HL-60 (cell line): ENCODE measurements around the gene NUP210.

Experiments
- TF ChIP-seq, protein P1 (sequence below): IDR thresholded peaks from one replicate; pipeline ENCODE4 v1.5.1; 2011; ENCODE audit warnings: low read length, control low read depth, inconsistent platforms; ENCODE audit not compliant: insufficient read depth
- TF ChIP-seq, protein P2 (sequence below): IDR thresholded peaks from 2 replicates; pipeline ENCODE4 v1.6.1; 2012; ENCODE audit warnings: low read depth; ENCODE audit not compliant: insufficient replicate concordance

DNA sequence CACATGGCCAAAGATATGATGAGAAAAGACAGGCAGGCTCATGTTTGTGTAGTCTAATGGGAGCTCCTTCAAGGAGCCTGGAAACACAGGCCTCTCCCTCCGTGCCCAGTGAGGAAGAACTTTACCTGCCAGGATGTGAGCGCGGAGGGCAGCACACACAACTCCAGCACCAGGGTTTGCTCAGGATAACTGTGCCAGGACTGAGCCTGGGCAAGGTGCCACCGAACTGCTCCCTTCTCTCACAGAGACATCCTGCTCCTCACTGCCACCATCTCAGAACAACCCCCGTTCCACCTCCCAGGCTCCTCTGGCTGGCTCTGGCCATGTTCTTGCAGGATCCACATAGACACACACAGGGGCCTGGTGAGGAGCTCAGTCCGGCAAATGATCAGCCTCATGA is 87.4 kb downstream of the NUP210 start:
- TF ChIP-seq, protein P1, sequence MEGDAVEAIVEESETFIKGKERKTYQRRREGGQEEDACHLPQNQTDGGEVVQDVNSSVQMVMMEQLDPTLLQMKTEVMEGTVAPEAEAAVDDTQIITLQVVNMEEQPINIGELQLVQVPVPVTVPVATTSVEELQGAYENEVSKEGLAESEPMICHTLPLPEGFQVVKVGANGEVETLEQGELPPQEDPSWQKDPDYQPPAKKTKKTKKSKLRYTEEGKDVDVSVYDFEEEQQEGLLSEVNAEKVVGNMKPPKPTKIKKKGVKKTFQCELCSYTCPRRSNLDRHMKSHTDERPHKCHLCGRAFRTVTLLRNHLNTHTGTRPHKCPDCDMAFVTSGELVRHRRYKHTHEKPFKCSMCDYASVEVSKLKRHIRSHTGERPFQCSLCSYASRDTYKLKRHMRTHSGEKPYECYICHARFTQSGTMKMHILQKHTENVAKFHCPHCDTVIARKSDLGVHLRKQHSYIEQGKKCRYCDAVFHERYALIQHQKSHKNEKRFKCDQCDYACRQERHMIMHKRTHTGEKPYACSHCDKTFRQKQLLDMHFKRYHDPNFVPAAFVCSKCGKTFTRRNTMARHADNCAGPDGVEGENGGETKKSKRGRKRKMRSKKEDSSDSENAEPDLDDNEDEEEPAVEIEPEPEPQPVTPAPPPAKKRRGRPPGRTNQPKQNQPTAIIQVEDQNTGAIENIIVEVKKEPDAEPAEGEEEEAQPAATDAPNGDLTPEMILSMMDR: no peak
- TF ChIP-seq, protein P2, sequence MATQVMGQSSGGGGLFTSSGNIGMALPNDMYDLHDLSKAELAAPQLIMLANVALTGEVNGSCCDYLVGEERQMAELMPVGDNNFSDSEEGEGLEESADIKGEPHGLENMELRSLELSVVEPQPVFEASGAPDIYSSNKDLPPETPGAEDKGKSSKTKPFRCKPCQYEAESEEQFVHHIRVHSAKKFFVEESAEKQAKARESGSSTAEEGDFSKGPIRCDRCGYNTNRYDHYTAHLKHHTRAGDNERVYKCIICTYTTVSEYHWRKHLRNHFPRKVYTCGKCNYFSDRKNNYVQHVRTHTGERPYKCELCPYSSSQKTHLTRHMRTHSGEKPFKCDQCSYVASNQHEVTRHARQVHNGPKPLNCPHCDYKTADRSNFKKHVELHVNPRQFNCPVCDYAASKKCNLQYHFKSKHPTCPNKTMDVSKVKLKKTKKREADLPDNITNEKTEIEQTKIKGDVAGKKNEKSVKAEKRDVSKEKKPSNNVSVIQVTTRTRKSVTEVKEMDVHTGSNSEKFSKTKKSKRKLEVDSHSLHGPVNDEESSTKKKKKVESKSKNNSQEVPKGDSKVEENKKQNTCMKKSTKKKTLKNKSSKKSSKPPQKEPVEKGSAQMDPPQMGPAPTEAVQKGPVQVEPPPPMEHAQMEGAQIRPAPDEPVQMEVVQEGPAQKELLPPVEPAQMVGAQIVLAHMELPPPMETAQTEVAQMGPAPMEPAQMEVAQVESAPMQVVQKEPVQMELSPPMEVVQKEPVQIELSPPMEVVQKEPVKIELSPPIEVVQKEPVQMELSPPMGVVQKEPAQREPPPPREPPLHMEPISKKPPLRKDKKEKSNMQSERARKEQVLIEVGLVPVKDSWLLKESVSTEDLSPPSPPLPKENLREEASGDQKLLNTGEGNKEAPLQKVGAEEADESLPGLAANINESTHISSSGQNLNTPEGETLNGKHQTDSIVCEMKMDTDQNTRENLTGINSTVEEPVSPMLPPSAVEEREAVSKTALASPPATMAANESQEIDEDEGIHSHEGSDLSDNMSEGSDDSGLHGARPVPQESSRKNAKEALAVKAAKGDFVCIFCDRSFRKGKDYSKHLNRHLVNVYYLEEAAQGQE: no peak
